SK-N-SH (cell line): ENCODE results near the gene RAPH1. TPM values are rescaled to one million over a fixed set of nuclear protein-coding genes. Genes with fewer than 3 reads are reported as not detected.
"Not testable (repeated sequence)": the region's sequence is repeated elsewhere in the genome, so short reads cannot be mapped to it uniquely, and the experiment has no call there.

ENCODE experiments used
- CTCF ChIA-PET: fragments of 300-600, 350-600 bp; formaldehyde crosslinking; extraction: SDS; loops from one replicate; lab custom pipeline; 2021; lab: Yijun Ruan, JAX
- POLR2A ChIA-PET: fragments of 350-600 bp; sonication (Branson Sonifier 250); formaldehyde crosslinking; extraction: SDS; loops from one replicate; lab custom pipeline; 2020; ENCODE audit warnings: antibody characterized with exemption, inconsistent platforms; lab: Yijun Ruan, JAX
- DNase-seq: peaks from one replicate; pipeline ENCODE4 v3.0.0; 2012
- H2AFZ ChIP-seq: fragments of 200-600 bp; sonication (generic); 2 replicates; pipeline ENCODE4 v1.8.1; 2016; ENCODE audit warnings: antibody characterized with exemption, mild to moderate bottlenecking, low read depth
- H3F3A ChIP-seq: fragments of 200-600 bp; sonication (generic); replicated peaks from 2 replicates; pipeline ENCODE3; 2016; ENCODE audit warnings: antibody characterized with exemption, mild to moderate bottlenecking; ENCODE audit not compliant: insufficient read depth
- H3K27ac ChIP-seq, 2 experiments: fragments of 200-500 bp in 1 of 2; fragments of 200-600 bp in 1 of 2; sonication (Bioruptor generic) in 1 of 2; sonication (generic), shearing (Covaris generic) in 1 of 2; 2 replicates each; pipeline versions ENCODE4 v1.5.1 to v1.6.1; 2014 to 2016; ENCODE audit warnings: low read depth in 2 of 2, inconsistent platforms in 1 of 2, low read length in 1 of 2, mild to moderate bottlenecking in 1 of 2, mixed read lengths in 1 of 2
- H3K27me3 ChIP-seq: fragments of 200-600 bp; sonication (generic), shearing (Covaris generic); 2 replicates; pipeline ENCODE4 v1.6.1; 2016; ENCODE audit warnings: mixed run types; ENCODE audit not compliant: insufficient read depth
- H3K36me3 ChIP-seq, 2 experiments: fragments of 200-500 bp in 1 of 2; fragments of 200-600 bp in 1 of 2; sonication (Bioruptor generic) in 1 of 2; sonication (generic) in 1 of 2; replicated peaks in 1 of 2; 2 replicates each; pipeline versions ENCODE3 to v1.5.1; 2014 to 2016; ENCODE audit warnings: low read length in 1 of 2, mild to moderate bottlenecking in 1 of 2; ENCODE audit not compliant: insufficient read depth in 2 of 2, control insufficient read depth in 1 of 2
- H3K4me1 ChIP-seq, 2 experiments: fragments of 200-500 bp in 1 of 2; fragments of 200-600 bp in 1 of 2; sonication (Bioruptor generic) in 1 of 2; sonication (generic), shearing (Covaris generic) in 1 of 2; 2 replicates each; pipeline versions ENCODE4 v1.5.1 to v1.6.1; 2014 to 2016; ENCODE audit warnings: low read depth in 1 of 2, low read length in 1 of 2, mixed run types in 1 of 2; ENCODE audit not compliant: insufficient read depth in 2 of 2, control insufficient read depth in 1 of 2
- H3K4me2 ChIP-seq: fragments of 200-600 bp; sonication (generic), shearing (Covaris generic); 2 replicates; pipeline ENCODE4 v1.6.1; 2017; ENCODE audit warnings: mixed run types
- H3K4me3 ChIP-seq, 2 experiments: fragments of 200-500 bp in 1 of 2; fragments of 200-600 bp in 1 of 2; sonication (Bioruptor generic) in 1 of 2; sonication (generic), shearing (Covaris generic) in 1 of 2; 2 replicates each; pipeline versions ENCODE4 v1.5.1 to v1.8.1; 2014 to 2016; ENCODE audit warnings: low read depth in 2 of 2, inconsistent platforms in 1 of 2, low read length in 1 of 2, mild to moderate bottlenecking in 1 of 2, mixed read lengths in 1 of 2, moderate library complexity in 1 of 2
- H3K79me2 ChIP-seq: fragments of 200-600 bp; sonication (generic); 2 replicates; pipeline ENCODE4 v1.8.1; 2017; ENCODE audit warnings: mild to moderate bottlenecking; ENCODE audit not compliant: insufficient read depth
- H3K9ac ChIP-seq: fragments of 200-600 bp; sonication (generic); 2 replicates; pipeline ENCODE4 v1.6.1; 2017; ENCODE audit warnings: mixed run types
- H3K9me2 ChIP-seq: fragments of 200-600 bp; sonication (generic); 2 replicates; pipeline ENCODE4 v1.6.1; 2017; ENCODE audit warnings: mixed run types
- H3K9me3 ChIP-seq: fragments of 200-600 bp; sonication (generic); 2 replicates; pipeline ENCODE4 v1.6.1; 2017; ENCODE audit warnings: mixed run types, mild to moderate bottlenecking, moderate library complexity
- H4K20me1 ChIP-seq: fragments of 200-600 bp; sonication (generic); 2 replicates; pipeline ENCODE4 v1.6.1; 2017; ENCODE audit warnings: mild to moderate bottlenecking, mixed run types; ENCODE audit not compliant: insufficient read depth
- EP300 ChIP-seq, 2 experiments: IDR thresholded peaks; 2 replicates each; pipeline versions ENCODE4 v1.4.0 to v1.6.1; 2012; ENCODE audit warnings: borderline replicate concordance in 1 of 2, low read depth in 1 of 2, low read length in 1 of 2
- FOSL2 ChIP-seq: IDR thresholded peaks from 2 replicates; pipeline ENCODE4 v1.4.0; 2012; ENCODE audit warnings: low read depth, mild to moderate bottlenecking, moderate library complexity, borderline replicate concordance
- FOXM1 ChIP-seq: IDR thresholded peaks from 2 replicates; pipeline ENCODE4 v1.4.0; 2012; ENCODE audit warnings: low read depth, mild to moderate bottlenecking
- JUND ChIP-seq: IDR thresholded peaks from 2 replicates; pipeline ENCODE4 v1.4.0; 2012
- MEF2A ChIP-seq: IDR thresholded peaks from 2 replicates; pipeline ENCODE4 v1.4.0; 2012; ENCODE audit warnings: low read depth, borderline replicate concordance
- POLR2AphosphoS5 ChIP-seq: IDR thresholded peaks from 2 replicates; pipeline ENCODE4 v1.6.1; 2012; ENCODE audit warnings: low read depth, low read length
- RXRA ChIP-seq: IDR thresholded peaks from 2 replicates; pipeline ENCODE4 v1.4.0; 2012; ENCODE audit warnings: low read depth, mild to moderate bottlenecking, borderline replicate concordance
- SIN3A ChIP-seq: IDR thresholded peaks from 2 replicates; pipeline ENCODE4 v1.6.1; 2012; ENCODE audit warnings: low read depth, mild to moderate bottlenecking, low read length, moderate library complexity, borderline replicate concordance
- TCF12 ChIP-seq: IDR thresholded peaks from 2 replicates; pipeline ENCODE4 v1.4.0; 2012
- WGBS: methylation state at CpG from one replicate; pipeline ENCODE4 v1.1.6; 2017; ENCODE audit warnings: low lambda C conversion rate; 5-methylcytosine and 5-hydroxymethylcytosine counted together
- polyA plus RNA-seq, 3 experiments: library from polyadenylated mRNA; depleted of rRNA; stranded (reverse); fragments of >200 nt; gene quantifications; 2 replicates each; pipeline ENCODE4 v1.2.3, GENCODE V29; 2012
- TF ChIP-seq, protein P1 (sequence below): IDR thresholded peaks from 2 replicates; pipeline ENCODE4; 2012

Gene RAPH1
- polyA plus RNA-seq, 1 of the 3 experiments (the other 2 are of a cell fraction) = 6.7 TPM

DNA sequence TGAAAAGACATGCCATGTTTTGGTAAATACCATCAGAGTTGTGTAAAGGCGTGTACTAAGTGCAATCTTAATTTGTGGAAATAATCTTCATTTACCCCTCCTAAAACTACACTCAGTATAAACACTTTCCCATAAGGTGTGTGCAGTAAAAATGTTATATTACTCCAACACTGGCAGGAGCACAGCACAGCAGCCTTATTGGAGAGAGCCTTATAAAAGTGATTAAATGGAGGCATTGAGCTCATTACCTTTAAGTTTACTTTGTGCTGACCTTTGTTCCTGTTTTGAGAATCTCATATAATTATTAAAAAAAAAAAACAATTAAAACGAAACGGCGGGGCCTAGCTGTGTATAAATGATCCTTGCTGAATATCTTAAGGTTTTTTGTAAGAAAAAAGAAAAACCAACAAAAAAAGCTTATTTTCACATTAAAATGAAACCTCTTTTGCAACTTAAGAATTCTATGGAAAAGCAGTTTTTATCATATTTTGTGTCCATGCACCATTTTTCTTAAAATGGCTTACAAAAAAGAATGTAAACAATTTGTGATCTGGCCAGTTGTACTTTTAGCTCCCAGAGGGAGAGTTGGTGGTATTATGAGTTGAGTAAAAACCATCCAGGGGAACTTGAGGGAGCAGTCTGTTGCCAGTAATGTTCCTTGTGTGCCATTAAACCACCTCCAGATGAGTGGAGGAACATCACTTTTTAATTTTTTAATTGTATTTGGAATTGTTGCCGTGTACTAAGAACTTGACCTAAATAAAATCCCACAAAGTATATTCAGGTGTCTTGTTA is 103.5 kb downstream of the RAPH1 start:
- Histone ChIP-seq H3F3A (peaks cover 35% of the 10 kb centered on the region), H3K4me2 (no peak overlapping the region), H3K9ac (no peak overlapping the region), H3K79me2 (peaks cover 41% of the 10 kb centered on the region; the same call in 1 of the 2 replicates), H3K27me3 (no peaks in the 10 kb centered on the region), H3K36me3 (peaks cover 60 to 66% of the 10 kb centered on the region in 2 experiments), H4K20me1 (no peaks in the 10 kb centered on the region), H3K9me3 (no peaks in the 10 kb centered on the region), H3K4me3 (no peak overlapping the region), H3K9me2 (no peaks in the 10 kb centered on the region), H3K27ac (no peak overlapping the region), H3K4me1 (peaks cover 2 to 3% of the 10 kb centered on the region in 2 experiments; a peak in 3 of 4 replicates), H2AFZ (no peak overlapping the region)
- WGBS = 96% methylated on average over 5 of the region's 5 CpGs
- CTCF ChIA-PET = interaction anchor here (0.7 to 1.3 kb wide), 3 partner anchors 11 to 28 kb away, joined by 3 to 4 read pairs (median 3); no protein-coding TSS in a partner anchor
- POLR2A ChIA-PET = no interaction called here
- no peak for TF ChIP-seq SIN3A
- TF ChIP-seq MEF2A = no peak
- no peak for DNase-seq

DNA sequence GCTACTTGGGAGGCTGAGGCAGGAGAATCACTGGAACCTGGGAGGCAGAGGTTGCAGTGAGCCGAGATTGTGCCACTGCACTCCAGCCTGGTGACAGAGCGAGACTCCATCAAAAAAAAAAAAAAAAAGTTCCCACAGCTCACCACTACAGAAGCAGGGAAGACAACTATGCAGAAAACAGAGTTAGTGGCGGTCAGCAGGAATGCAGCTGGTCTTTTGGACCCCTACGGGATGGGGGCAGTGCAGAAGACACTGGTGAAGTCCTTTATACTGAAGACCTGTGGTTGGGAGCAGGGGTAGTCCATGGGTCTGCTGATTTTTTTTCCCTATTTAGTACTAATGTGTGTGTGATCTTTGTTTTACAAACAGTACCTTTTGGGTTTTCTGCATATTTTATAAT is 105.5 kb downstream of the RAPH1 start:
- H3K9ac ChIP-seq, H3K9me3 ChIP-seq, H2AFZ ChIP-seq, H3K4me1 ChIP-seq, DNase-seq, H3K4me3 ChIP-seq, H3K4me2 ChIP-seq, H3K27ac ChIP-seq, H4K20me1 ChIP-seq, H3K27me3 ChIP-seq, H3K9me2 ChIP-seq, POLR2A ChIA-PET: not testable (repeated sequence)
- H3F3A ChIP-seq = peaks cover 37% of the 10 kb centered on the region
- peaks cover 22% of the 10 kb centered on the region; the same call in 1 of the 2 replicates for H3K79me2 ChIP-seq
- CTCF ChIA-PET = interaction anchor here (1.1 kb wide), 1 partner anchor 13 kb away, joined by 3 read pairs; no protein-coding TSS in a partner anchor
- peaks cover 55 to 58% of the 10 kb centered on the region in 2 experiments for H3K36me3 ChIP-seq
- 98% methylated on average over 4 of the region's 4 CpGs for WGBS

DNA sequence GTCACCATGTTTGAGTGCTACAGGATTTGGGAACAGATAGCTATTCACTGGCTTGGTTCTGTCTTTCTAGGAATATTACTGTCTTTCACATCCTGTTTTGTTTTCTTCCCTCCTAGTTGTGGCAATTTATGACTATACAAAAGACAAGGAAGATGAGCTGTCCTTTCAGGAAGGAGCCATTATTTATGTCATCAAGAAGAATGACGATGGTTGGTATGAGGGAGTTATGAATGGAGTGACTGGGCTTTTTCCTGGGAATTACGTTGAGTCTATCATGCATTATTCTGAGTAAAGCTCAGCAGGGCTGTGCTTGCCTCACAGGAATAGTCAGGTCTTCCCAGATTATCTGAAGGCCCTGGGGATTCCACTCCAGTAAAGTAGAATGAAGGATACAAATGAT is 108.0 kb downstream of the RAPH1 start:
- DNase-seq = no peak
- Histone ChIP-seq H3K9me3 (no peaks in the 10 kb centered on the region), H3K27ac (peak overlapping the region in 1 of 2 experiments; percentile 70; a peak in 2 of 4 replicates), H3K9ac (no peak overlapping the region), H4K20me1 (no peaks in the 10 kb centered on the region), H3K27me3 (no peaks in the 10 kb centered on the region), H3K4me2 (no peak overlapping the region), H3K9me2 (no peaks in the 10 kb centered on the region), H3K4me1 (peaks cover 0 to 3% of the 10 kb centered on the region in 2 experiments; a peak in 1 of 4 replicates), H3K4me3 (no peak overlapping the region), H3K36me3 (peaks cover 37 to 50% of the 10 kb centered on the region in 2 experiments), H3F3A (peaks cover 37% of the 10 kb centered on the region), H2AFZ (no peak overlapping the region), H3K79me2 (peaks cover 19% of the 10 kb centered on the region; the same call in 1 of the 2 replicates)
- POLR2A ChIA-PET = no interaction called here
- TF ChIP-seq POLR2AphosphoS5 = no peak
- TF ChIP-seq RXRA = peak; percentile 53; the same call in 1 of the 2 replicates
- no peak for TF ChIP-seq FOXM1
- TF ChIP-seq JUND = peak; percentile 40
- TF ChIP-seq FOSL2 = peak; percentile 52; the same call in 1 of the 2 replicates
- TF ChIP-seq EP300 (IDR thresholded peaks at IDR 0.05; ENCODE audit: borderline replicate concordance in 1 of 2, low read depth in 1 of 2, low read length in 1 of 2) = peak in 1 of 2 experiments; percentile 16; a peak in 1 of 4 replicates
- peak; percentile 66; the same call in 1 of the 2 replicates for TF ChIP-seq TCF12
- TF ChIP-seq, protein P1, sequence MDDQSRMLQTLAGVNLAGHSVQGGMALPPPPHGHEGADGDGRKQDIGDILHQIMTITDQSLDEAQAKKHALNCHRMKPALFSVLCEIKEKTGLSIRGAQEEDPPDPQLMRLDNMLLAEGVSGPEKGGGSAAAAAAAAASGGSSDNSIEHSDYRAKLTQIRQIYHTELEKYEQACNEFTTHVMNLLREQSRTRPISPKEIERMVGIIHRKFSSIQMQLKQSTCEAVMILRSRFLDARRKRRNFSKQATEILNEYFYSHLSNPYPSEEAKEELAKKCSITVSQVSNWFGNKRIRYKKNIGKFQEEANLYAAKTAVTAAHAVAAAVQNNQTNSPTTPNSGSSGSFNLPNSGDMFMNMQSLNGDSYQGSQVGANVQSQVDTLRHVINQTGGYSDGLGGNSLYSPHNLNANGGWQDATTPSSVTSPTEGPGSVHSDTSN = peak; percentile 91
- CTCF ChIA-PET = interaction anchor here (1.8 kb wide), 1 partner anchor 52 kb away, joined by 4 read pairs; no protein-coding TSS in a partner anchor
- WGBS = 32% methylated on average over 2 of the region's 2 CpGs
